Heart right ventricle (tissue), 16 donors: Measurements from ENCODE around the gene ETF1. TPM values are rescaled to one million over a fixed set of nuclear protein-coding genes. Genes with fewer than 3 reads are reported as not detected.

Source experiments
- ATAC-seq, 8 donors: fragments of 200-7000 bp; cut with Tn5 transposase; one replicate each; pipeline ENCODE4 v1.9.1; 2020; ENCODE audit warnings: mild to moderate bottlenecking in 8 of 8, moderate library complexity in 8 of 8, moderate number of reproducible peaks in 1 of 8
- DNase-seq, 2 donors: peaks; one replicate each; pipeline ENCODE4 v3.0.0-alpha.2; 2020
- H3K27ac ChIP-seq, 10 donors: fragments of 200-600 bp; sonication (generic) in 2 of 10; one replicate each; pipeline versions ENCODE4 v1.5.0 to v1.8.0; 2020 to 2022; ENCODE audit warnings: mild to moderate bottlenecking in 3 of 10
- H3K27me3 ChIP-seq, 7 donors: fragments of 200-600 bp; one replicate each; pipeline ENCODE4 v1.8.0; 2021 to 2022; ENCODE audit warnings: mild to moderate bottlenecking in 2 of 7
- H3K36me3 ChIP-seq, 9 donors: fragments of 200-600 bp; sonication (generic) in 1 of 9; one replicate each; pipeline versions ENCODE4 v1.5.0 to v1.8.0; 2020 to 2022; ENCODE audit warnings: mild to moderate bottlenecking in 2 of 9
- H3K4me1 ChIP-seq, 9 donors: fragments of 200-600 bp; sonication (generic) in 1 of 9; one replicate each; pipeline versions ENCODE4 v1.5.0 to v1.8.0; 2020 to 2022; ENCODE audit warnings: mild to moderate bottlenecking in 4 of 9
- H3K4me3 ChIP-seq, 10 donors: fragments of 200-600 bp; sonication (generic) in 2 of 10; one replicate each; pipeline versions ENCODE4 v1.5.0 to v1.8.0; 2020 to 2022; ENCODE audit warnings: mild to moderate bottlenecking in 7 of 10, moderate library complexity in 2 of 10
- H3K9me3 ChIP-seq, 11 donors: fragments of 200-600 bp in 10 of 11; sonication (generic) in 2 of 11; one replicate each; pipeline versions ENCODE4 v1.5.0 to v1.8.0; 2013 to 2022; ENCODE audit warnings: mild to moderate bottlenecking in 2 of 11, control low read depth in 1 of 11, moderate library complexity in 1 of 11
- CTCF ChIP-seq, 9 donors: fragments of 200-600 bp; sonication (generic) in 2 of 9; IDR thresholded peaks; one replicate each; pipeline versions ENCODE4 v1.5.0 to v1.8.0; 2021 to 2022; ENCODE audit warnings: antibody characterized with exemption in 9 of 9, mild to moderate bottlenecking in 5 of 9, moderate library complexity in 1 of 9
- WGBS, 2 donors: extraction: QIAGEN DNeasy Blood & Tissue Kit; methylation state at CpG; one replicate each; pipeline ENCODE4 v1.1.7; 2013; ENCODE audit warnings: inconsistent platforms in 1 of 2; 5-methylcytosine and 5-hydroxymethylcytosine counted together
- intact Hi-C, 10 donors: fragments of 100-400 bp; cut with DNase I; formaldehyde crosslinking; loops; one replicate each; pipeline versions ENCODE4 v1.11.1 to v1.14.2; 2022
- polyA plus RNA-seq, 2 donors: library from polyadenylated mRNA; stranded (reverse); fragments of 200-250 nt; gene quantifications; one replicate each; pipeline ENCODE4 v1.2.3, GENCODE V29; 2013
- total RNA-seq, 10 donors: library from RNA; stranded (reverse); fragmentation: NEBNext Ultra II Directional in 3 of 10; extraction: Animal tissue kit (Norgen Biotek cat#: 25700) in 3 of 10; gene quantifications; one replicate each; pipeline versions ENCODE4 v1.2.1 to v1.2.4, GENCODE V29; 2021 to 2023
- donor health status: Arrhythmogenic right ventricular cardiomyopathy.
- donor health status: ischemic (EF 13 %, LVEDD 7.1; RV severe dilation, severe dysfunction).
- donor health status: healthy with polysubstance abuse.
- donor health status: DM: no; HTN: yes; CAD: no.
- donor health status: DM: no; HTN: no; CAD: no.
- donor health status: ischemic (EF 25% LVEDD 6.9; RV normal size, moderate dysfunction).
- donor health status: ischemic (EF 25% LVEDD 5.7; RV mildly dilated, moderate dysfunction).
- donor health status: healthy.
- donor health status: DM: yes; HTN: yes; CAD: no.
- donor health status: Ischemic cardiomyopathy.
- donor health status: ischemic (EF 35%, LVEDD 5.7; RV mildly dilated, moderate dysfunction).
- donor health status: nonischemic (EF 11% LVEDD 7.7; RV severe dilation, severe dysfunction).
- donor health status: DM: yes; HTN: yes; CAD: no.
- donor health status: PGD.
- donor health status: ischemic (EF 29% LVEDD 5.4; RV normal size, mild dysfunction).
- donor health status: nonischemic (EF 23%, LVEDD 6.1; RV moderate dilation, normal function).

ETF1 gene
- total and polyA plus RNA-seq, 12 donors = 17.9 to 113 (median 82.8) TPM

- intact Hi-C loops = loop anchor here in 5 of 10 donors (2.0 to 10.0 kb wide), 3 partner anchors 50 to 78 kb away; partner anchors contain the start of gene EGR1 (in 4 of the 5)
- H3K4me3 ChIP-seq = peak overlapping the region; percentile 73 to 99 (median 94)
- H3K27me3 ChIP-seq = no peaks in the 10 kb centered on the region
- DNase-seq (no peak), ATAC-seq (peak in 1 of 8 donors; percentile 9)
- peaks cover 0 to 15% (median 0%) of the 10 kb centered on the region in 9 donors for H3K36me3 ChIP-seq
- TF ChIP-seq CTCF (IDR thresholded peaks at IDR 0.05) = no peak
- H3K27ac ChIP-seq = peak overlapping the region; percentile 87 to 99 (median 98)
- peaks cover 13 to 79% (median 66%) of the 10 kb centered on the region in 9 donors for H3K4me1 ChIP-seq
- H3K9me3 ChIP-seq = no peaks in the 10 kb centered on the region
- 0 to 1% methylated on average over 47 of the region's 47 CpGs for WGBS, 2 donors
Observed at GRCh38 chr5:138542180-138542955, 668 bp downstream of the ETF1 start.

GRCh38 chr5:138541511-138542179 lies 1.4 kb downstream of the ETF1 start:
- TF ChIP-seq CTCF (IDR thresholded peaks at IDR 0.05) = no peak
- no peak for DNase-seq
- no peak for ATAC-seq
- Histone ChIP-seq H3K4me3 (peak overlapping the region; percentile 73 to 99 (median 94)), H3K27ac (peak overlapping the region in 8 of 10 donors; percentile 93 to 99 (median 98)), H3K9me3 (no peaks in the 10 kb centered on the region), H3K27me3 (no peaks in the 10 kb centered on the region), H3K36me3 (peaks cover 0 to 16% (median 0%) of the 10 kb centered on the region in 9 donors), H3K4me1 (peaks cover 13 to 79% (median 69%) of the 10 kb centered on the region in 9 donors)
- intact Hi-C loops = loop anchor here in 5 of 10 donors (2.0 to 10.0 kb wide), 3 partner anchors 49 to 77 kb away; partner anchors contain the start of gene EGR1 (in 4 of the 5)
- 10 to 11% methylated on average over 6 of the region's 6 CpGs for WGBS, 2 donors

GRCh38 chr5:138539791-138540190 lies 3.2 kb downstream of the ETF1 start:
- intact Hi-C loops = loop anchor here in 1 of 10 donors (10.0 kb wide), 1 partner anchor 75 kb away; the partner anchor contains the start of gene EGR1
- Histone ChIP-seq H3K27ac (no peak overlapping the region), H3K4me1 (peaks cover 11 to 72% (median 57%) of the 10 kb centered on the region in 9 donors), H3K4me3 (no peak overlapping the region), H3K27me3 (no peaks in the 10 kb centered on the region), H3K9me3 (no peaks in the 10 kb centered on the region), H3K36me3 (peaks cover 0 to 28% (median 0%) of the 10 kb centered on the region in 9 donors)
- ATAC-seq (no peak), DNase-seq (no peak)
- no peak for TF ChIP-seq CTCF (IDR thresholded peaks at IDR 0.05)

GRCh38 chr5:138538943-138539627 lies 4.0 kb downstream of the ETF1 start:
- Histone ChIP-seq H3K27ac (peak overlapping the region in 1 of 10 donors; percentile 11), H3K36me3 (peaks cover 0 to 35% (median 0%) of the 10 kb centered on the region in 9 donors), H3K27me3 (no peaks in the 10 kb centered on the region), H3K4me1 (peaks cover 11 to 72% (median 56%) of the 10 kb centered on the region in 9 donors), H3K9me3 (no peaks in the 10 kb centered on the region), H3K4me3 (no peak overlapping the region)
- ATAC-seq (no peak), DNase-seq (no peak)
- TF ChIP-seq CTCF (IDR thresholded peaks at IDR 0.05) = no peak
- 65 to 71% methylated on average over 2 of the region's 2 CpGs for WGBS, 2 donors
- intact Hi-C loops = no loop called here
